Measurements from ENCODE around the gene ZDHHC17. TPM values are rescaled to one million over a fixed set of nuclear protein-coding genes. Genes with fewer than 3 reads are reported as not detected.

Gene ZDHHC17
- total and polyA plus RNA-seq, 2 experiments from 2014 or later, result 11.7 to 39.8 TPM

GRCh38 chr12:76738824-76739579 lies 24.9 kb upstream of the ZDHHC17 start:
- no peaks in the 10 kb centered on the region for H3K9me3 ChIP-seq (ENCODE audit: low read depth)
- H4K20me1 ChIP-seq (ENCODE audit: insufficient read depth, poor library complexity, severe bottlenecking), result no peaks in the 10 kb centered on the region
- TF ChIP-seq EZH2 (IDR thresholded peaks at IDR 0.05; ENCODE audit: borderline replicate concordance) (no peak), EZH2phosphoT487 (IDR thresholded peaks at IDR 0.05; ENCODE audit: low read depth, severe bottlenecking, unreplicated experiment) (no peak), CTCF (IDR thresholded peaks at IDR 0.05; ENCODE audit: poor library complexity) (no peak)
- WGBS (ENCODE audit: low lambda C conversion rate, missing lambda C conversion rate), result 83% methylated on average over 10 of the region's 10 CpGs
- H3K36me3 ChIP-seq (replicated peaks; ENCODE audit: insufficient read depth, low read depth), result no peaks in the 10 kb centered on the region
- H2AFZ ChIP-seq, result no peak overlapping the region
- no peaks in the 10 kb centered on the region for H3K79me2 ChIP-seq
- no peaks in the 10 kb centered on the region for H3K4me1 ChIP-seq (ENCODE audit: insufficient read depth)
- no peaks in the 10 kb centered on the region for H3K9me2 ChIP-seq (replicated peaks; ENCODE audit: insufficient read depth)
- H3K27ac ChIP-seq, result no peak overlapping the region
- no peak overlapping the region for H3K4me3 ChIP-seq
- DNase-seq (ENCODE audit: low spot score), result no peak
- no peaks in the 10 kb centered on the region for H3K27me3 ChIP-seq
- H3K4me2 ChIP-seq, result no peak overlapping the region

- WGBS (ENCODE audit: low lambda C conversion rate, missing lambda C conversion rate), result 94% methylated on average over 4 of the region's 4 CpGs
- Histone ChIP-seq H4K20me1 (ENCODE audit: insufficient read depth, poor library complexity, severe bottlenecking) (no peaks in the 10 kb centered on the region), H3K27ac (no peak overlapping the region), H3K9me3 (ENCODE audit: low read depth) (no peaks in the 10 kb centered on the region), H2AFZ (no peak overlapping the region), H3K27me3 (no peaks in the 10 kb centered on the region), H3K4me1 (ENCODE audit: insufficient read depth) (no peaks in the 10 kb centered on the region), H3K4me2 (no peak overlapping the region), H3K9me2 (replicated peaks; ENCODE audit: insufficient read depth) (no peaks in the 10 kb centered on the region), H3K4me3 (no peak overlapping the region), H3K36me3 (replicated peaks; ENCODE audit: insufficient read depth, low read depth) (no peaks in the 10 kb centered on the region), H3K79me2 (no peaks in the 10 kb centered on the region)
- DNase-seq (ENCODE audit: low spot score), result no peak
- no peak for TF ChIP-seq EZH2 (IDR thresholded peaks at IDR 0.05; ENCODE audit: borderline replicate concordance)
- TF ChIP-seq EZH2phosphoT487 (IDR thresholded peaks at IDR 0.05; ENCODE audit: low read depth, severe bottlenecking, unreplicated experiment), result no peak
- no peak for TF ChIP-seq CTCF (IDR thresholded peaks at IDR 0.05; ENCODE audit: poor library complexity)
Measured at GRCh38 chr12:76739896-76740295, 24.0 kb upstream of the ZDHHC17 start.

GRCh38 chr12:76740501-76740900 lies 23.4 kb upstream of the ZDHHC17 start:
- H3K79me2 ChIP-seq, result no peaks in the 10 kb centered on the region
- H3K36me3 ChIP-seq (replicated peaks; ENCODE audit: insufficient read depth, low read depth), result no peaks in the 10 kb centered on the region
- no peak overlapping the region for H2AFZ ChIP-seq
- 92% methylated on average over 8 of the region's 8 CpGs for WGBS (ENCODE audit: low lambda C conversion rate, missing lambda C conversion rate)
- H3K27me3 ChIP-seq, result no peaks in the 10 kb centered on the region
- H3K27ac ChIP-seq, result no peak overlapping the region
- TF ChIP-seq CTCF (IDR thresholded peaks at IDR 0.05; ENCODE audit: poor library complexity) (no peak), EZH2phosphoT487 (IDR thresholded peaks at IDR 0.05; ENCODE audit: low read depth, severe bottlenecking, unreplicated experiment) (no peak)
- H4K20me1 ChIP-seq (ENCODE audit: insufficient read depth, poor library complexity, severe bottlenecking), result no peaks in the 10 kb centered on the region
- H3K4me3 ChIP-seq, result no peak overlapping the region
- no peaks in the 10 kb centered on the region for H3K4me1 ChIP-seq (ENCODE audit: insufficient read depth)
- H3K9me2 ChIP-seq (replicated peaks; ENCODE audit: insufficient read depth), result no peaks in the 10 kb centered on the region
- no peaks in the 10 kb centered on the region for H3K9me3 ChIP-seq (ENCODE audit: low read depth)
- H3K4me2 ChIP-seq, result no peak overlapping the region
- DNase-seq (ENCODE audit: low spot score), result no peak

Measured in hepatocyte (in vitro differentiated cells).